Measurements from ENCODE around the gene TCF7.

The TCF7 gene

GRCh38 chr5:134113363-134113889 lies 1.1 kb upstream of the TCF7 start:
- DNase-seq (ENCODE audit: low read depth in 3 of 3), result no peak

GRCh38 chr5:134114886-134115805 lies 665 bp downstream of the TCF7 start:
- peak in 1 of 3 donors; percentile 58 for DNase-seq (ENCODE audit: low read depth in 3 of 3)

DNA sequence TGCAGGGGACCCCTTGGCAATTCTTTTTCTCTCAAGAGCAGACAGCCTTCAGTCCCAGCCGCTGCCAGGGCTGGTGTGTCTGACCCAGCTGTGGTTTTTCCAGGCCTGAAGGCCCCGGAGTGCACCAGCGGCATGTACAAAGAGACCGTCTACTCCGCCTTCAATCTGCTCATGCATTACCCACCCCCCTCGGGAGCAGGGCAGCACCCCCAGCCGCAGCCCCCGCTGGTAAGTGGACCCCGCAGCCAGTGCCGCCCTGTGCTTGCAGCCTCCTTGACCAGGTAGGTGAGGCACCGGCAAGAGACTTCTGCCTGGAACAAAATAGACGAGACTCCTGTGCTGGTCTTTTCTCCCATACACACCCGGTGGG lies 1.3 kb downstream of the TCF7 start:
- no peak for DNase-seq (ENCODE audit: low read depth in 3 of 3)

GRCh38 chr5:134116286-134116685 lies 1.8 kb downstream of the TCF7 start:
- DNase-seq (ENCODE audit: low read depth in 3 of 3), result no peak

- DNase-seq (ENCODE audit: low read depth in 3 of 3), result no peak
Observed at GRCh38 chr5:134116789-134117761, 2.6 kb downstream of the TCF7 start.

GRCh38 chr5:134118212-134118835 lies 3.8 kb downstream of the TCF7 start:
- DNase-seq (ENCODE audit: low read depth in 3 of 3), result no peak

- no peak for DNase-seq (ENCODE audit: low read depth in 3 of 3)
Observed at GRCh38 chr5:134119720-134120119, 5.2 kb downstream of the TCF7 start.

DNA sequence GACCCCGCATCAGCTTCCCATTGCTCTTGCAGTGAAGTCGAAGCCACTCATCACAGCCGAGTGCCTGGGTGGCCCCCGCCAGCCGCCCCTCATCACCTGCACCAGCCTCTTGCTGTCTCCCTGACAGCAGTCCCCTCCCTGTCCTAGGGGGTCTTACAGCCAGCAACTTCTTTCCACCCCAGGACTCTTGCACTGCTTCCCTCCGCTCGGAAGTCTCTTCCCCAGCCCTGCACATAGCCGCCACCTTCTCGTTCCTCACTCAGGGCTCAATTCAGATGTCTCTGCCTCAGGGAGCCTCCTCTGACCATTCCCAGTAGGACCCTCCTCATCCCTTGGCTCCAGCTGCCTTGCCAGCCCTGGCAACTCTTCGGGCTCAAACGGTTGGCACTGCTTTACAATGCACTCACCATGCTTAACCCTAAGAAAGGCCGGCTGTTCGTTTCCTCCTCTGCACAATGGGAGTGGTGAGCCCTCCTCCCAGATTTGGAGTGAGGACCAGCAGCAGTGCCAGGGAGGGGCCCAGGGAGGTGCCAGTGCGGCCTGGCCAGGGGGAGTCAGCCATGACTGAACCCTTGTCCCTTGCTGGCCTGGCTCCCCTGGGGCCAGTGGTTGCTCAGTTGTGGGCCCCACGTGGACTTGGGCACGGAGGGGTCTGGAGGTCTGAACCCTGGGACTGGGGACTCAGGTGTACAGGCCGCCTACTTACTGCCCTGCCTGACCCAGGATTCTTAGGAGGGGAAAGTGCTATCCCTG lies 6.1 kb downstream of the TCF7 start:
- no peak for DNase-seq (ENCODE audit: low read depth in 3 of 3)

DNA sequence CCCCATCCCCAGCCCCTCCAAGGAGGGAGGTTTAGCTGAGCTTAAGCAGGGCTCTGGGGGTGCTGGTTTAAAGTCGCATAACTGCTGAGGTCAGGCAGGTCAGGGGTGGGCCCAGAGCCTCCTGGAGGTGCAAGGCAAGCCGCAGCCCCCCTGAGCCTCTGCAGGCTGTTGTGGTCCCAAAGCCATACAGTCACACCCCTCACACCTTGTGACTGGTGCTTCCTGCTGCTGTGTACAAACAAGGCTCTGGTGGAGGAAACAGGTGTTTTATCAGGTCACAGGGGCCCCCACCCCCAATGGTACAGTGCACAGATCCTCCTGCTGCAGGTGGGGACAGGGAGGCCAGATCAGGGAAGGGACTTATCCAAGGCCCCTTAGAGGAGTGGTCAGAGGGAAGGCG lies 8.0 kb downstream of the TCF7 start:
- DNase-seq (ENCODE audit: low read depth in 3 of 3), result no peak

GRCh38 chr5:134123360-134123759 lies 8.9 kb downstream of the TCF7 start:
- no peak for DNase-seq (ENCODE audit: low read depth in 3 of 3)

- no peak for DNase-seq (ENCODE audit: low read depth in 3 of 3)
Observed at GRCh38 chr5:134124289-134125038, 10.0 kb downstream of the TCF7 start.

GRCh38 chr5:134125039-134126015 lies 10.8 kb downstream of the TCF7 start:
- no peak for DNase-seq (ENCODE audit: low read depth in 3 of 3)

DNA sequence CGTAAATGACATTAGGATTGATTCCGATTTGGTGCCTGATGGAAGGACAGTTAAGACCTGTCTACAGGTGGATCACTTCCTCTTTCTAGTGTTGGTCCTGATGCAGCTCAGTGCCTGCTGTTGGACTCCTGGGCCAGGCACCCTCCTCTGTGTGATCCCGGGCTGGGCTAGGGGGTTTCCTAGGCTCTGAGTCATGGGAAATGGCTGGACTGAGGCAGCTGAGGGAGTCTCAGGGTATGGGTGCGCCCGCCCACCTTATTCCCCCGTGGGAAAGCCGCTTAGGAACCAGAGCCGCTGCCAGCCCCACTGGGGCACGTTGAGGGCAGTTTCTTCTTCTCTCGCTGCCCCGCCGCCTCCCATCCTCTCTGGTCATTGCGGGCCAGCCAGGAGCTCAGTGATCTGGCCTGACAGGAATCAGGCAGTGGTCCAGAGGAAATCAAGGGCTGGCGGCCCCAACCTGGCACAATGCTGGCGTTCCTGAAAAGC lies 12.9 kb downstream of the TCF7 start:
- DNase-seq (ENCODE audit: low read depth in 3 of 3), result no peak

DNA sequence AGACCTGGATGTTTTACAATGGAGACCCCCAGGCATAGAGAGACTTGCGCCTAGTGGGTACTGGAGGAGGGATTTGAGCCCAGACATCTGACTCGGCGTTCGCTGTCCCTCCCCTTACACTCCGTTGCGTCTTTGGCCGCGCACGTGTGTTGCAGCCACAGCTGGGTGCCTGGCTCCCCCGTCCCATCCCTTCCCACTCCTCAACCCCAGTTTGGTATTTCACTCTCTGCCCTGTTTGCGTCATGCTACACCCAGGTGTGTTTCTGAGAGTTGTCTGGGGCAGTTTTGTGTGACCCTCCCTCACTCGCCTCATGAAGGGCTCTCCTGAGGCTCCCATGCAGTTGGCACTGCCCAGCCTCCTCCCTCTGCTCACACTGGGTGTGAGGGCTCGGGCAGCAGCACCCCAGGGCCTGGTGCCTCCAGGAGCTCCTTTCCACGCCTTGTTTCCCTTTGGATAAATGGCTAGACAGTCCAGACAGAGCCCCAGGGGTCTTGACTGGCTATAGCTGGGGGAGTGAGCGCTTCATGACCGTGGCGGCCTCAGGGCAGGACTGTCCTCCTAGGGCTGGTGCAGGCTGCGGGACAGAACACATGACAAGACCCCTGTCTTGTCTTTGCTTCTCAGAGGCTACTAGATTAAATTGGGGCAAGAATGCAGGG lies 13.6 kb downstream of the TCF7 start:
- no peak for DNase-seq (ENCODE audit: low read depth in 3 of 3)

GRCh38 chr5:134128648-134128995 lies 14.1 kb downstream of the TCF7 start:
- no peak for DNase-seq (ENCODE audit: low read depth in 3 of 3)

DNA sequence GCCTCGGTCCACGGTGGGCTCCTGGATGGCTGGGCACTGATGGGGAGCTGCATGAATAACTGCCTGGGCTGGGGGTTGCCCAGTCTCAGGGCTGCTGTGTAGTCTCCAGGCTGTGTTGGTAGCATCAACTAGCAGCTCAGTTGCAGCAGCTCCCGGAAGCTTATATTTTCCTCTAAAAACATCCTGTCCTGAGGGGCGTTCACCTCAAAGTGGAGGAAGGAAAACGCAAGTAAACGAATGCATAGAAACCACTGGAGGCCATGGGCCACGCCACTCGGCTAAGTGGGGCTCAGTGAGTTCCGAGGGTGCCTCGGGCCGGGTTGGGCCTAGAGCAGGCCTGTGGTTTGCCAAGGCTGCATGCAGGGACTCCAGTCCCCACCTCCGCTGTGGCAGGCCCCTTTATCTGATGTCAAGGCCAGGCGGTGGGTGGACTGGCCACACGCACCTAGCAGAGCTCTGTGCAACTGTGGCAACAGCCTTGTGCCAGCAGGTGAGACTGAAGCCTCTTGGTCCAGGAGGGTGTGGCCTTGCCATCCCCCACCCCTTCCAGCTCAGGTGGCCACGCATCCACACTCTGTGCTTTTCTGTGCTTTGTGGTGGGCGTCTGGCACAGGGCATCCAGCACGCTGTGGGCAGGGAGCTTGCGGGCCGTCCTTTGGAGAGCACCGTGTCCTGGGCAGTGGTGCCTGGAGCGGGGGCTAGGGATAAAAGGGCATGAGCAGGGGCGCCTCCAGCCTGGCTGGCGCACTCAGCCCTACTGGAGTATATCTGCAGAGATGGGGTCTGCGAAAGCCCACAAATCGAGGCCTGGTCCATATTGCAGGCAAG lies 15.1 kb downstream of the TCF7 start:
- no peak for DNase-seq (ENCODE audit: low read depth in 3 of 3)

GRCh38 chr5:134130239-134130945 lies 15.9 kb downstream of the TCF7 start:
- no peak for DNase-seq (ENCODE audit: low read depth in 3 of 3)

All from stimulated activated CD4-positive, alpha-beta T cell treated with anti-CD3 and anti-CD28 coated beads, TNF-alpha, amount 100 ng/mL, for 48 hours (primary cell).